ENCODE measurements around the gene KRTAP3-1. TPM values are rescaled to one million over a fixed set of nuclear protein-coding genes. Genes with fewer than 3 reads are reported as not detected.

KRTAP3-1 gene
- total RNA-seq, 1 donor from 2014 or later, result not detected

DNA sequence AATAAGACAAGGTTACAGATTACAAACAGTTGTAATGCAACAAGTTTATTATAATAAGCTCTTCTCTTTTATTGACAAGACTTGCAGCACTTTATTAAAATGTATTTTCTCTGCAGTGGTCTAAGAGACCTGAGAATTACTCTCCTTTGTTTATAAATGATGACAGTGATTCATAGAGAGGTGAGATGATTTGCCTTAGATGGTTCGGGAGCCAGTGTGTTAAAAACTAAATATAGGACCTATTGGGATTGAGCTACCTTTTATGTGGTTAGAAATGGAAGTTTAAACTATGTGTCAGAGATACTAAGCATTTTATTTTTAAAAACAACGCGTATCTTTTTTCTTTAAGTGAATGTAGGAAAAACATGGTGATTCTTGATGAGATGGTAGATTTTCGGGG lies 12.1 kb downstream of the KRTAP3-1 start:
- Mint-ChIP-seq H3K36me3 (no peaks in the 10 kb centered on the region), H3K27me3 (ENCODE audit: insufficient read depth, low read depth) (no peaks in the 10 kb centered on the region), H3K9me3 (no peaks in the 10 kb centered on the region), H3K4me1 (no peaks in the 10 kb centered on the region), H3K4me3 (no peak overlapping the region), H3K27ac (no peak overlapping the region)
- Histone ChIP-seq H3K27ac (no peak overlapping the region), H3K27me3 (no peaks in the 10 kb centered on the region), H3F3A (ENCODE audit: low read depth) (no peaks in the 10 kb centered on the region), H3K4me3 (no peak overlapping the region), H3K36me3 (no peaks in the 10 kb centered on the region), H2AFZ (replicated peaks) (no peak overlapping the region), H3K9ac (no peak overlapping the region), H3K9me3 (ENCODE audit: low read depth) (no peaks in the 10 kb centered on the region), H4K20me1 (ENCODE audit: low read depth) (no peaks in the 10 kb centered on the region), H3K79me2 (ENCODE audit: low read depth) (no peaks in the 10 kb centered on the region), H3K4me2 (no peak overlapping the region), H3K4me1 (no peaks in the 10 kb centered on the region)
- no peak for TF ChIP-seq EZH2 (IDR thresholded peaks at IDR 0.05)
- no peak for TF ChIP-seq EZH2phosphoT487 (IDR thresholded peaks at IDR 0.05)
- TF ChIP-seq, protein P1, sequence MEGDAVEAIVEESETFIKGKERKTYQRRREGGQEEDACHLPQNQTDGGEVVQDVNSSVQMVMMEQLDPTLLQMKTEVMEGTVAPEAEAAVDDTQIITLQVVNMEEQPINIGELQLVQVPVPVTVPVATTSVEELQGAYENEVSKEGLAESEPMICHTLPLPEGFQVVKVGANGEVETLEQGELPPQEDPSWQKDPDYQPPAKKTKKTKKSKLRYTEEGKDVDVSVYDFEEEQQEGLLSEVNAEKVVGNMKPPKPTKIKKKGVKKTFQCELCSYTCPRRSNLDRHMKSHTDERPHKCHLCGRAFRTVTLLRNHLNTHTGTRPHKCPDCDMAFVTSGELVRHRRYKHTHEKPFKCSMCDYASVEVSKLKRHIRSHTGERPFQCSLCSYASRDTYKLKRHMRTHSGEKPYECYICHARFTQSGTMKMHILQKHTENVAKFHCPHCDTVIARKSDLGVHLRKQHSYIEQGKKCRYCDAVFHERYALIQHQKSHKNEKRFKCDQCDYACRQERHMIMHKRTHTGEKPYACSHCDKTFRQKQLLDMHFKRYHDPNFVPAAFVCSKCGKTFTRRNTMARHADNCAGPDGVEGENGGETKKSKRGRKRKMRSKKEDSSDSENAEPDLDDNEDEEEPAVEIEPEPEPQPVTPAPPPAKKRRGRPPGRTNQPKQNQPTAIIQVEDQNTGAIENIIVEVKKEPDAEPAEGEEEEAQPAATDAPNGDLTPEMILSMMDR (IDR thresholded peaks at IDR 0.05), result no peak
- DNase-seq (ENCODE audit: low spot score), result no peak

DNA sequence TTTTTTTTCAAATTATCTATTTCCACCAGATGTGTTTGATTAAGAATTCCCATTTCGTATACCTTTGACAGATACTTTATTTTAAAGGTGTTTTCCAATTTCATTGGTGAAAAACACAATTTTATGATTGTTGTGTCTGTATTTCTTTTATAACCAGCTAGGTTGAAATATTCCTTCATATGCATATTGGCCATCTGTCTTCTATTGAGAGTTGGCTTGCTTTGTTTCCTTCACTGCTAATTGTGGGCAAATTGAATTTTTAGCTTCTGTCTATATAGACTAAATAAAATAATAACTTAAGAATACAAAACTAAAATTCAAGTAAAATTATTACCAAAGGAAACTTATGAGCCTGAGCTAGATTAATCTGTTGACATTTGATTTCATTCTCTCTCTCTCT lies 13.8 kb downstream of the KRTAP3-1 start:
- Histone ChIP-seq H3K9ac (no peak overlapping the region), H3K27me3 (no peaks in the 10 kb centered on the region), H3K27ac (no peak overlapping the region), H3F3A (ENCODE audit: low read depth) (no peaks in the 10 kb centered on the region), H3K79me2 (ENCODE audit: low read depth) (no peaks in the 10 kb centered on the region), H4K20me1 (ENCODE audit: low read depth) (no peaks in the 10 kb centered on the region), H3K36me3 (no peaks in the 10 kb centered on the region), H3K9me3 (ENCODE audit: low read depth) (no peaks in the 10 kb centered on the region), H2AFZ (replicated peaks) (no peak overlapping the region), H3K4me1 (no peaks in the 10 kb centered on the region), H3K4me3 (no peak overlapping the region), H3K4me2 (no peak overlapping the region)
- Mint-ChIP-seq H3K36me3 (no peaks in the 10 kb centered on the region), H3K4me3 (no peak overlapping the region), H3K4me1 (no peaks in the 10 kb centered on the region), H3K9me3 (no peaks in the 10 kb centered on the region), H3K27me3 (ENCODE audit: insufficient read depth, low read depth) (no peaks in the 10 kb centered on the region), H3K27ac (no peak overlapping the region)
- DNase-seq (ENCODE audit: low spot score), result no peak
- no peak for TF ChIP-seq EZH2phosphoT487 (IDR thresholded peaks at IDR 0.05)
- no peak for TF ChIP-seq EZH2 (IDR thresholded peaks at IDR 0.05)
- TF ChIP-seq, protein P1 (IDR thresholded peaks at IDR 0.05), result no peak

DNA sequence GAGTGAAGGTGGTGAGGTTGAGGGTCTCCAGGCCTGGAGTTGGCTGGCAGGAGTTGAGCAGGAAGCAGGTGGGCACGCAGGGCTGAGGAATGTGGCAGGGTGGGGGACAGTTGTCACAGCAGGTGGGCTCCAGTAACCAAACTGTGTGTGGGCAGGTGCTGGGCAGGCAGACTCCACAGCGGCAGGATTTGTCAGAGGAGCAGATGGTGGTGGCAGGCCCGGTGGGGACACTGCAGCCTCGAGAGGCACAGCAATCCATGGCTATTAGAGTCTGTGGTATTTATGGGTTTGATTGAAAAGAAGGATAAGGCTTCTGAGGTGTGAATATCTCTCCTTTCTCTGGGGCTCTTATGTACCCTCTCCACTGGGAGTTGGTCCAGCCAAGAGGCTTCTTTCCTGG lies 15.1 kb downstream of the KRTAP3-1 start, which contains the start of gene KRTAP3-3:
TSS of gene KRTAP3-3 (minus strand) at position 326 of the 400 bp plus-strand sequence. CDS start at position 259, 67 bp downstream.
- H3K9me3 ChIP-seq (ENCODE audit: low read depth), result no peaks in the 10 kb centered on the region
- Mint-ChIP-seq H3K4me1 (no peaks in the 10 kb centered on the region), H3K9me3 (no peaks in the 10 kb centered on the region), H3K27ac (no peak within 1 kb of the TSS), H3K27me3 (ENCODE audit: insufficient read depth, low read depth) (no peaks in the 10 kb centered on the region), H3K4me3 (no peak within 1 kb of the TSS), H3K36me3 (no peaks in the 10 kb centered on the region)
- H3K4me1 ChIP-seq, result no peaks in the 10 kb centered on the region
- no peaks in the 10 kb centered on the region for H3K36me3 ChIP-seq
- no peak within 1 kb of the TSS for H3K4me2 ChIP-seq
- no peaks in the 10 kb centered on the region for H3K79me2 ChIP-seq (ENCODE audit: low read depth)
- H3K4me3 ChIP-seq, result no peak within 1 kb of the TSS
- no peaks in the 10 kb centered on the region for H4K20me1 ChIP-seq (ENCODE audit: low read depth)
- H3K27me3 ChIP-seq, result no peaks in the 10 kb centered on the region
- no peak for DNase-seq (ENCODE audit: low spot score)
- no peaks in the 10 kb centered on the region for H3F3A ChIP-seq (ENCODE audit: low read depth)
- H2AFZ ChIP-seq (replicated peaks), result peak within 1 kb of the TSS; percentile 61
- H3K27ac ChIP-seq, result no peak within 1 kb of the TSS
- TF ChIP-seq EZH2 (IDR thresholded peaks at IDR 0.05) (no peak), EZH2phosphoT487 (IDR thresholded peaks at IDR 0.05) (no peak)
- TF ChIP-seq, protein P1 (IDR thresholded peaks at IDR 0.05), result no peak
- H3K9ac ChIP-seq, result no peak within 1 kb of the TSS

Data from neural progenitor cell (in vitro differentiated cells).